GM21786 (cell line): ENCODE data around the gene CEACAM20.
"Not testable (repeated sequence)": the region's sequence is repeated elsewhere in the genome, so short reads cannot be mapped to it uniquely, and the experiment has no call there.

Source experiments
- ATAC-seq: cut with Tn5 transposase; IDR thresholded peaks from one replicate; pipeline ENCODE4 v1.9.1; 2021; ENCODE audit not compliant: unreplicated experiment

CEACAM20 gene

DNA sequence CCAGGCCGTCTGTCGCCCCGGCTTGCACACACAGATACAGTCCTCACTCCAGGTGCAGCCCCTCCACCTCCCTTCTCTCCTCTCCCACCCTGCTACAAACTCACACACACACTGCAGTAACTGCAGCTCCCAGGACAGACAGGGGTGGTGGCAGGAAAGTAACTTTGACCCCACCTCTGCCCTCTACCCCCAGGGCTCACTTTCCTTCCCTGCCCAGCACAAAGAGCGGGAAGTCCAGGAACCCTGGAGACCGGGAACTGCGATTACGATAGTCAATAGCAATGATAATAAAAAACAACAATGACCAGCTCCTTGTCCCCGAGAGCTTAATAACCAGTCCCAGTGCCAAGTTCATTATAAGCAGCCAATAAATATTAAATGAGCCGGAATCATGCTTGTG, at the start of gene CEACAM20:
Gene CEACAM20 (minus strand): TSS at position 140 of the 400 bp plus-strand sequence. CDS start 166 bp downstream, outside the sequence.
- ATAC-seq: no peak

DNA sequence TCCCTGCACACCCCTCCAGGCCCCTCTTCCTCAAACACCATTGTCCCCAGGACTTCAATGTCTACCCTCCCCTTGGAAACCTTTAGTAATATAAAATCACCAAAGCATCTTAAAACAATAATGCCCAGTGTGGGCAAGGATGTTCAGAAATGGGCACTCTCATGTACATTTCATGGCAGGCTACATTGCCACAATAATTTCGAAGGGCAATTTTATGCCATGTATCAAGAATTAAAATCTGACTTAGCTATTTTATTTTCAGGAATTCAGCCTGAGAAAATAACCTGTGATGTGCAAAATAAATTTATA, 48.0 kb upstream of the CEACAM20 start:
- ATAC-seq: no peak

DNA sequence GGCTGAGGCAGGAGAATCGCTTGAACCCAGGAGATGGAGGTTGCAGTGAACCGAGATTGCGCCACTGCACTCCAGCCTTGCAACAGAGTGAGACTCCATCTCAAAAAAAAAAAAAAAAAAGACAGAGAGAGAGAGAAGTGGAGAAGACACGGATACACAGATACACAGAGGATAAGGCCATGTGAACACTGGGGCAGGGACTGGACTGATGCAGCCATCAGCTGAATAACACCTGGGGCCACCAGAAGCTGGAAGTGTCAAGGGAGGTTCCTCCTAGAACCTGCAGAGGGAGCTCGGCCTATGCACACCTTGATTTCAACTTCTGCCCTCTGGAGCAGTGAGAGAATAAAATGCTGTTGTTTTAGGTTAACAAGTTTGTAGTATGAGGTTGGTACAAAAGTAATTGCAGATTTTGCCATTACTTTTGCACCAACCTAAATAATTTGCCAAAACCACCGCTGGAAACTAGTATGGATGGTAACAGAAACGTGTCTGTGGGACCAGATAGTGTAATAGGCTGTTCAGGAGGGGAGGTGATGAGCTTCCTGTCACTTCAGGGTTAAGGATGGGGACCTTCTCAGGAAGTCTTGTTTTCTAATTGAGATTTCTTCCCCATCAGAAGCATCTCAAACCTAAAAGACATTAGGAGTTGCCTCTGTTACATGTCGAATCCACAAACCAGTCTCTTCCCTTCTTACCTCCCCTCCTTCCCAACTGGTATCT, 47.5 kb upstream of the CEACAM20 start:
- ATAC-seq: no peak

DNA sequence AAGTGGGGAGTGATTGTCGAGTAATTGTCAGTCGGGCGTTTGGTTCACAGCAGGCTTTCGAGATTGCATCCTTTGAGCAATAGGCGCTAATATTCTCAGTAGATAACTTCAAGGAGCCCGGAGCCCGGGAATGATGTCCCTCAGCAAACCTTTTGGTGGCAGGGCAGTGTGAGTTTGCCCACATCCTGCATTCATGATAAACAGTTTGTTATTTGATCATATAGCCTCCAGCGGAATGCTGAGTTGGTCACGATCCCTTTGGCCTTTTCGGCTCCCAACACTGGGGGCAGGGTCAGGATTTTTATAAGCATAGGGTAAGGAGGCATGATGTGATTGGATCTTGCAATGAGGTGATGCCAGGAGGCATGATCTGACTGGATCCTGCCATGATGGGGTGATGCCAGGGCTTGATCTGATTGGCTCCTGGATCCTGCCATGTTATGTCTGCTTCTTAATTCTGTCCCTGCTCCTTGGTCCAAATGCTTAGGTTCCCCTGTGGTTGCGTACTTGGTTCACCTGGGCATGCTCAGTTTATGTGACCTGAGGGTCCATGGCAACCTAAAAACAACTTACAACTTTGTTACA, 45.7 kb upstream of the CEACAM20 start:
- no peak for ATAC-seq

DNA sequence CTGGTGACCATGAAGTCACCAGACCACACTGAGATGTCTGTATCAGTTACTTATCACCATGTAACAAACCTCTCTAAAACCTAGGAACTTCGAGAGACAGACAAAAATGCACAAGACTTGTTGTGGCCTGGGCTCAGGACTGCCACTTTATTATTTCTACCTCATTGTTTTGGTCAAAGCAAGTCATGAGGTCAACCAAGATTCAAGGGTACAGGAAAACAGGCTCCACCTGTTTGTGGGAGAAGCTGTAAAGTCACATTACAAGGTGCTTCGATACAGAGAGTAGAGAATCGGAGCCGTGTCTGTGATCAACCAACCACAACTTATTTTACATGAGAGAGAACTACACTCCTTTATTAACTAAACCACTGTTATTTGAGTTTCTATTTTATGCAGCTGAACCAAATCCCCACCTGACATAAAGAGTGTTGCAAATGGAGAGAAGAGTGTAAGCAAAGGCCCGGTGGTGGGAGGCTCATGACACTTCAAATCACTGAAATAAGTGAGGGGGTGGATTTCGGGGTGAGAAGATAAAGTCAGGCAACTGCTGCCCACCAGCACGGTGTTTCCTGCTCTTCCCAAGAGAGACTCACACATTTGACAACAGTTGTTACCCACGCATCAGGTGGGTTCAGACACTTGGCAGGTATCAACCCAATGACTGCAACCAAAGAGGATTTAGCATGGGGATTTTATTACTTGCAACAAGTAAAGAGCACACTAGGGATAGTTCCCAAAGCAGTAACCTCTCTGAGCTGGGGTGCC, 44.9 kb upstream of the CEACAM20 start:
- no peak for ATAC-seq

DNA sequence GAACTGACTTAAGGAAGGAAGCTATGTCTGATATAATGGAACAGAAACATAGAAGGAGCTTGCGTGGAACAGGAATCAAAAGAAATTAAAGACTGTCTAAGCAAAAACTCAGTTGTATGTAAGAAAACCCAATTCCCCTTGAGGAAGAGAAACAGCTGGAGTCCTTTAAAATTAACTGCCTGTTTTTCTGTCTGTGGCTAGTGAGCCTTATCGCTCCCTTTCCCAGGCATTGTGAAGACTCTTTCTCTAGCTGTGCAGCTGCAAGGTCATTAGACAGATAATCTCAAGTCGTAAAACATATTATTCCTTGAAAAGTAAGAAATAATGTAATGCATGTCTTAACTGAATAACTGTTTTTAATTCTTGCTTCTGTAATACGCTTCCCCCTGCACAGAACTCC, 44.2 kb upstream of the CEACAM20 start:
- no peak for ATAC-seq

DNA sequence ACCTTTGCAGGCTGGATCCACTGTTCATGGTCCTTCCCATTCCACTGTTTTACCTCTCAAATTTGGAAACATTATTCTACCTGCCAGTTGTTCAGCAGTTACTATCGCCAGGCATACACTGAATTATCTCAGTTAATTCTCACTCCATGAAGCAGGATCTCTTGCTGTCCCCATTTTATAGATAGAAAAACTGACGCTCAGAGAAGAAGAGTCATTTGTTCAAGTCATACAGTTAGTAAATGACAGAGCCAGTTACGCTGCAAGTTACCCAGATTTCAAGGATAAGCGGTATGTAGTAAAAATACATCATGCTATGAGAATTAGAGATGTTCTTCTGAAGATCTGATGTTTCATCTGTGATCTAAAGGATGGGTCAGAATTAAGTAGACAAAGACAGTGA, 43.7 kb upstream of the CEACAM20 start:
- ATAC-seq: no peak

DNA sequence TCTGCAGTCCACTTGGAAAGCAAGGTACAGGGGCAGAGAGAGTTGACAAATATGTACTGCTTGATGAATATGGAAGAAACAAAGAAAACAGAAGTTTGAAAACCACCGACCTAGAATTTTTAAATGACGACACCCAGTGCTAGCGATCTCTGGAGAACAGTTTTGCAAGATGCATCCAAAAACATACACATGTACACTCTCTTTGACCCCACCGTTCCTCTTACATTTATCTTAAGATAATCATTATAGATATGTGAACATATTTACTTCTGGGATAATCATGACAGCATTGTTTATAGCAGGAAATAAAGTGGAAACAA, 43.1 kb upstream of the CEACAM20 start:
- ATAC-seq: no peak

DNA sequence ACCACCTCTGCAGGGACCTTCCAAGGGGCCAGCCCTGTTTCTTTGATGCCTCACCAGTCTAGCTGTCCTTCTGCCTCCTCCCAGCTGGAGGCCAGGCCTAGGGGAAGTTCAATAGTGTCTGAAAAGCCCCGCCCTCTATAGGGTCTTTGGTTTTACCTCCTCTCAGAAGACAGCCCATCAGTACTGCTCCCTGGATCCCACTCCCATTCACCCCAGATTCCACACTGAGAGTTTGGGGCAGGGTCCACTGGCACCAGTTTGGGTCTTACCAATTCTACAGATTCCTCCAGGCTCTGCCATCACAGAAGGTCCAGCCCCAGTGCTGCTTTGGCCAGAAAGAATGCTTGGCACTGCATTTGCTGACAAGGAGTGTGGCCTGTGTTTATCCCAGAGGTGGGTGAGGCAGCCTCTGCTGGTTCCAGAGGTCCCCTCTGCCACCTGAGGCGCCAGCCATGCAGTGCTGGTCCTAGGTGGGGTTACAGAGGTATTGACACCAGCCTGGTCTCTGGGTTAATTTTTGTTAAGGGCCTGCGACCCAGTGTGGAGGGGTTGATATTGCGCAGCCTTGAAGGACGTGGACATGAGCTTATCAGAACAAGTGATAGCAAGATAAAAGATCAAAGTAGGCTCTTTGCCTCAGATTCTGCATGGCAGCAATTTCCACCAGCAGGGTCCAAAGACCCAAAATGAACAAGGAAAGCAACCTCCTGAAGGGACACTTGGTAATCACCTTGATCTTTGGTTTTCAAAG, 42.5 kb upstream of the CEACAM20 start:
- ATAC-seq: no peak

DNA sequence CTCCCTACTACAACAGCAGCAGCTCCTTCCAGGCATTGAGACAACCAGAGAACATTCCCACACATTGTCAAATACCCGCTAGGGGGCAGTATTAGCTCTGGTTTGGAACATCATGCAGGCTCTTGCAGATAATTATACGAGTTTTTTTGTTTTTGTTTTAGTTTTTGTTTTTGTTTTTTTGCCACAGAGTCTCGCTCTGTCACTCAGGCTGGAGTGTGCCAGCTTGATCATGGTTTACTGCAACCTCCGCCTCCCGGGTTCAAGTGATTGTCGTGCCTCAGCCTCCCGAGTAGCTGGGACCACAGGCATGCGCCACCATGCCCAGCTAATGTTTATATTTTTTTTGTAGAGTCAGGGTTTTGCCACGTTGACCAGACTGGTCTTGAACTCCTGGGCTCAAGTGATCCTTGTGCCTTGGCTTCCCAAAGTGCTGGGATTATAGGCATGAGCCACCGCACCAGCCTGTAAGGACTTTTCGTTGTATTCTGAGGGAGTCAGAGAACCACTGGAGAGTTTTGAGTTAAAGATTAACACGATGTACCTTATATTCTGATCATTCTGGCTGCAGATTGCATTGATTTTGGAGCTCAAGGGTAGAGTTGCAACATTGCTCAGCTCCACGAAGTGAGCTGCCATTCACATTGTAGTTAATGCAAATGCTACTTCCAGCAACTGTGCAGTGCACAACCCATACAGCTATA, 41.7 kb upstream of the CEACAM20 start:
- ATAC-seq: no peak

DNA sequence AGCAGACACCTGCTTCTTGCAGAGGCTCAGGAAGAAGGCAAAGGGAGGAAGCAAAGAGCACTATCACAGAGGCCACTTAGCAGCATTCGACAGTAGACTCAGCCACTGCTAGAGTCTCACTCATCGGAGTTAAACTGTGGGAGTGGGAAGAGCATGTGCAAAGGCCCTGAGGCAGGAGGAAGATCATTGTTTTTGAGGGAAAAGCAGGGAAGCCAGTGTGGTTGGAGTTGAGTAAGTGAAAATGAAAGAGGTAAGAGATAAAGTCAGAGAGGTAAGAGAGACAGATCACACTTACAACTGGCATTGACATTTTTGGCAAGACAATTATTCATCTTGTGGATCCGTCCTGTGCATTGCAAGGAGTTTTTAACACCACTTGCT, 41.1 kb upstream of the CEACAM20 start:
- ATAC-seq: no peak

DNA sequence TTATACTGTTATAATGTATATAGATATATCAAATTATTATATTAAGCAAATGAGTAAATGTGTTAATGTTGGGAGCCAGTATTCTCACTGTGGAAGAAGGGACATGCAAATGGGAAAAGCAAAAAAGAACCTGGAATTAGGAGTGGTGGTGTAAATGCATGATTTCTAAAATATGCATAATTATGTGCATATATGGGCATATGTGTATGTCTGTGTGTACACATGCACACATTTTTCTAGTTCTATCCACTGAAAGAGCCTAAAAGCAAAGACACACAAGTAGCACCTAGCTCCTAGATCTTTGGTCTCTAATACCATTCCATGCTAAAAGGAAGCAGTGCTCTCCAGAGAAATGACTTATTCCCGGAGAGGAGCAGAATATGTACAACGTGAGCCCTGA, 38.3 kb upstream of the CEACAM20 start:
- ATAC-seq: no peak

DNA sequence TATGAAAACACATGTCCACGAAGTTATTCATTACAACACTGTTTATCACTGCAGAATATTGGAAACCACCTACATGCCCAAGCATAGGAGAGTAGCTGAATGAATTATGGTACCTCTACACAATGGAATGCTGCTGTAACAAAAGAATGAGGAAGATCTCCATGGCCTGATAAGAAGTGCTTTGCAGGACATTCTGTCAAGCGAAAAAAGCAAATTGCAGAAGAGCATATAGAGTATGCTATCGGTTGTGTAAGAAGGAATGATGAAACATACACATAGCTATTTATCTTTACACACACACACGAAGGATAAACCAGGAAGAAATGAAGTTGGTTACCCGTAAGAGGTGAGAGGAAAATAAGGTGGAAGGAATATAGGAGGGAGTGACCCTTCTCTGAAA, 37.5 kb upstream of the CEACAM20 start:
- ATAC-seq: no peak

DNA sequence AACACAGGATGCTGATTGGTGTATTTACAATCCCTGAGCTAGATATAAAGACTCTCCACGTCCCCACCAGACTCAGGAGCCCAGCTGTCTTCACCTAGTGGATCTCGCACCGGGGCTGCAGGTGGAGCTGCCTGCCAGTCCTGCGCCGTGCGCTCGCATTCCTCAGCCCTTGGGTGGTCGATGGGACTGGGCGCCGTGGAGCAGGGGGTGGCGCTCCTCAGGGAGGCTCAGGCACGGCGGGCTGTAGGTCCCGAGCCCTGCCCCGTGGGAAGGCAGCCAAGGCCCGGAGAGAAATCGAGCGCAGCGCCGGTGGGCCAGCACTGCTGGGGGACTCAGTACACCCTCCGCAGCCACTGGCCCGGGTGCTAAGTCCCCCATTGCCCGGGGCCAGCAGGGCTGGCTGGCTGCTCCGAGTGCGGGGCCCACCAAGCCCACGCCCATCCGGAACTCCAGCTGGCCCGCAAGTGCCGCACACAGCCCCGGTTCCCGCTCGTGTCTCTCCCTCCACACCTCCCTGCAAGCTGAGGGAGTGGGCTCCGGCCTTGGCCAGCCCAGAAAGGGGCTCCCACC, 33.7 kb upstream of the CEACAM20 start:
- not testable (repeated sequence) for ATAC-seq

DNA sequence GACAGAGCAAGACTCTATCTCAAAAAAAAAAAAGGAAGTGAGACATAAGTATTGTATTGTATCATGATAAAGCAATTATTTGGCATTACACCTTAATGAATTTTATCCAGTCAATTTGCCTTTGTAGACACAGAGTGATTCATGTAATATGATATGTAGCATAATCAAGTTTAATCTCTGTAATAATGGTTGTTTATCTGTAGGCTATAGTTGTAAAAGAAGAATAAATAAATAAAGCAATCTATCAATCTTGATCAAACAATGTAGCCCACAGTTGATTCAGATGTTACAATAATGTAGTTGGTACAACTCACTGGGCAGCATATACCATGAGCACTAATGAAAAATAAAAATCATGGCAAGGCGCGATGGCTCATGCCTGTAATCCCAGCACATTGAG, 28.5 kb upstream of the CEACAM20 start:
- no peak for ATAC-seq

DNA sequence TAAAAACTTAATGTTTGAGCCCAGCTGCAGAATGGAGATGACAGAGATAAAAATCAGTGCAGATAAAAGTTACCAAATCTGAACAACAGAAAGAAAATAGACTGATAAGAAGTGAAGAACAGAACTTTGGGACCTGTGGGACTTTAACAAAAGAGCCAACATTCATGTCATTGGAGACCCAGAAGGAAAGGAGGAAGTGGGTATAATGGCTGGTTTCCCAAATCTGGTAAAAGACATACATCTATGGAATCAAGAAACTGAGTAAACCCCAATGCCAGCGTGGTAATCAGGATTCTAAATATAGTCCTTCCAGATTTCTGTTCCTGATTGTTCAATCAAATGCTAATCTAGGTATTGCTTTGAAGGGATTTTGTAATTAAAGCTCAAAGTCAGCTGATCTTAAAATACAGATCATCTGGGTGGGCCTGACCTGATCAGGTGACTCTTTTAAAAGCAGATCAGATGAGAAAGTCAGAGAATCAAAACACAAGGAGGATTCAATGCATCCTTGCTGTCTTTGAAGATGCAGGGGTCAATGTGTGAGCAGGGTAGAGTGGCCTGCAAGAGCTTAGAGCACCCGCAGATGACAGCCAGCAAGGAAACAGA, 25.3 kb upstream of the CEACAM20 start:
- no peak for ATAC-seq

DNA sequence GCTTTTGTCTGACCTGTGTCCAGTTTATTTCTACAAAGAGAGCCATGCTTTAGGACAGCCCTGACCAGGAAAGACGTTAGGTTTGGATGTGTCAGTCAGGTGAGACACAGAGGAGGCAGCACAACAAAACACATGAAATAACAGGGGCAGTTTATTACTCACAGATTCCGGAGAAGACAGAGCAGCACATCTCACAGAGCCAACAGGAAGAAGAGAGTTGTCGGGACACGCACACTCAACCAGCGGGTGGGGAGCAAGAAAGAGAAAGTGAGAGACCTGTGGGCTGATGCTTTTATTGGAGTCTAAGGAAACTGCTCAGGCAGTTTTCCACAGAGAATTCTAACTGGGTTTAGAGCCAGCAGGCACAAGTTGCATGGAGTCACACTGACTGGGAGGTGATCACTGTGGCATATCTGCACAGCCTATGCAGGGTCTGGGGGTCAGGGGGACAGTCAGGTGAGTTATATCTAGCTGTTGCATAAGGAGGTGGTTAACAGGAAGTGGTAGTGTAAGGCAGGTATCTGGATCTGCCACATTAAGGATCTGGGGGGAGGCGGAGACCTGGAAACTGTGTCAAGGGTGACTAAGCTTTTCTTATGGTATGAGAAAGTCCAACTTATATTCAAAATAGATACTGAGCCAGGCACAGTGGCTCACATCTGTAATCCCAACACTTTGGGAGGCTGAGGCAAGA, 24.1 kb upstream of the CEACAM20 start:
- no peak for ATAC-seq

DNA sequence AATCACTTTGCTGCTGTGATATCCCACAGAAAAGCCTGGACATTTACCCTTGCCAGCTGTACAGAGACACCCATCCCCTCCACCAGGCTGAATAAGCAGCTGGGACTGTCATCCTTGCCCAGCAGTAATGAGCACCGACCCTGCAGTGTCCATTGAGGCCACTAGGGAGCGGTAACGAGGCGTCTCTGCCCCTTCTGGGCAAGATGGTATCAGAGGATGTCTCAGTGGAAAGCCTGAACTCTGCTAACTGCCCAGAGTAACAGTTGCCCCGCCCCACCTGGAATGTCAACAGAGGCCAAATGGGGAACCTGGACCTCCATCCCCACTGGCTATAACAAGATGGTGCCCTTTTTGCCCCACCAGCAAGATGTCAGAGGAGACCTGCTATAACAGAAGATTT, 22.8 kb upstream of the CEACAM20 start:
- no peak for ATAC-seq

DNA sequence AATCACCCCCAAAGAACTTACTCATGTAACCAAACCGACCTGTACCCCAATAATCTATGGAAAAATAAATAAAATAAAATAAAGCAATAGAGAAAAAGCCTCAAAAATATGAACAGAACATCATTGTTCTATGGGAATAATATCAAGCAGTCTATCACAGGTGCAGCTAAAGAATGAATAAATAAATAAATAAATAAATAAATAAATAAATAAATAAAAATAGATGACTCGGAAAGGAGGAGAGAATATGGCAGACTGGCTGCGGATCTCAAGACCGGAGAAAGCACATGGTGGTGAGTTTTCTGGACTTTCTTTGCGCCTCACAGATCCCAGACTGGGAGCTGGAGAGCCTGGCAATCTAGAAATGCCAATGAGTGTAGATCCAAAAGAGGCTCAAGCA, 22.4 kb upstream of the CEACAM20 start:
- ATAC-seq: no peak

DNA sequence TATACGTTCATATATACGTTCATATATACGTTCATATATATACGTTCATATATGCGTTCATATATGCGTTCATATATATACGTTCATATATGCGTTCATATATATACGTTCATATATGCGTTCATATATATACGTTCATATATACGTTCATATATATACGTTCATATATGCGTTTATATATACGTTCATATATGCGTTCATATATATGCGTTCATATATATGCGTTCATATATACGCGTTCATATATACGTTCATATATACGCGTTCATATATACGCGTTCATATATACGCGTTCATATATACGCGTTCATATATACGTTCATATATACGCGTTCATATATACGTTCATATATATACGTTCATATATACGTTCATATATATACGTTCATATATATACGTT, 21.5 kb upstream of the CEACAM20 start:
- not testable (repeated sequence) for ATAC-seq
